Sciatic nerve (tissue), 2 donors: Measurements from ENCODE around the gene PTCRA. TPM values are rescaled to one million over a fixed set of nuclear protein-coding genes. Genes with fewer than 3 reads are reported as not detected.
"Not testable (repeated sequence)": the region's sequence is repeated elsewhere in the genome, so short reads cannot be mapped to it uniquely, and the experiment has no call there.

Experiments used
- ATAC-seq: fragments of 200-7000 bp; cut with Tn5 transposase; one replicate; pipeline ENCODE4 v1.9.1; 2020; ENCODE audit warnings: mild to moderate bottlenecking, moderate library complexity
- DNase-seq: peaks from one replicate; pipeline ENCODE4 v3.0.0-alpha.2; 2020; ENCODE audit warnings: low spot score
- intact Hi-C: fragments of 100-400 bp; cut with DNase I; formaldehyde crosslinking; loops from one replicate; pipeline ENCODE4 v1.14.2; 2022
- total RNA-seq: library from RNA; stranded (reverse); fragmentation: NEBNext Ultra II Directional; extraction: Animal tissue kit (Norgen Biotek cat#: 25700); gene quantifications from one replicate; pipeline ENCODE4 v1.2.1, GENCODE V29; 2021
- donor health status: DM: no; HTN: no; CAD: no.
- donor health status: DM: no; HTN: no; CAD: no.

Gene PTCRA
- 0.40 TPM for total RNA-seq

- intact Hi-C loops: no loop called here
- ATAC-seq: peak; percentile 17
Observed at GRCh38 chr6:42915732-42916131, at the start of gene PTCRA. Gene PTCRA (plus strand): TSS chr6:42916053. CDS start chr6:42916070, 17 bp downstream.

GRCh38 chr6:42870145-42870936, 45.5 kb upstream of the PTCRA start:
- intact Hi-C loops: loop anchor here (10.0 kb wide), 2 partner anchors 126 to 206 kb away; partner anchors contain the start of gene TBCC
- ATAC-seq (no peak), DNase-seq (no peak)

More at GRCh38 chr6:42915732-42916131, at the start of gene PTCRA:
- DNase-seq: no peak

- DNase-seq (no peak), ATAC-seq (no peak)
- intact Hi-C loops: loop anchor here (10.0 kb wide), 2 partner anchors 127 to 207 kb away; partner anchors contain the start of gene TBCC
Observed at GRCh38 chr6:42871711-42872110, 44.1 kb upstream of the PTCRA start.

- DNase-seq (no peak), ATAC-seq (no peak)
- intact Hi-C loops: loop anchor here (10.0 kb wide), 2 partner anchors 129 to 209 kb away; partner anchors contain the start of gene TBCC
Observed at GRCh38 chr6:42873313-42873712, 42.5 kb upstream of the PTCRA start.

- DNase-seq (no peak), ATAC-seq (no peak)
- intact Hi-C loops: loop anchor here (10.0 kb wide), 2 partner anchors 133 to 213 kb away; partner anchors contain the start of gene TBCC
Observed at GRCh38 chr6:42877695-42878094, 38.2 kb upstream of the PTCRA start.

GRCh38 chr6:42879372-42880239, 36.2 kb upstream of the PTCRA start, which contains the start of gene RPL7L1:
Gene RPL7L1 (plus strand): TSS chr6:42879616. CDS start chr6:42879911, 295 bp downstream.
- intact Hi-C loops: loop anchor here (10.0 kb wide), 2 partner anchors 135 to 215 kb away; partner anchors contain the start of gene TBCC
- peak; percentile 99 for ATAC-seq
- DNase-seq: peak; percentile 87

GRCh38 chr6:42880240-42880817, 35.5 kb upstream of the PTCRA start:
- DNase-seq, ATAC-seq, intact Hi-C loops: not testable (repeated sequence)

GRCh38 chr6:42880871-42881270, 35.0 kb upstream of the PTCRA start:
- intact Hi-C loops, ATAC-seq: not testable (repeated sequence)

GRCh38 chr6:42885702-42886101, 30.2 kb upstream of the PTCRA start:
- DNase-seq (no peak), ATAC-seq (no peak)
- intact Hi-C loops: no loop called here

More at GRCh38 chr6:42880871-42881270, 35.0 kb upstream of the PTCRA start:
- DNase-seq: not testable (repeated sequence)

- intact Hi-C loops, ATAC-seq, DNase-seq: not testable (repeated sequence)
Observed at GRCh38 chr6:42888201-42888600, 27.7 kb upstream of the PTCRA start.

GRCh38 chr6:42889815-42890214, 26.0 kb upstream of the PTCRA start:
- no peak for DNase-seq
- ATAC-seq: no peak
- intact Hi-C loops: no loop called here

GRCh38 chr6:42890311-42891198, 25.3 kb upstream of the PTCRA start:
- ATAC-seq (peak; percentile 99), DNase-seq (peak; percentile 93)
- intact Hi-C loops: no loop called here

- DNase-seq: no peak
- ATAC-seq: no peak
- intact Hi-C loops: no loop called here
Observed at GRCh38 chr6:42891199-42891722, 24.6 kb upstream of the PTCRA start.

GRCh38 chr6:42894041-42894828, 21.6 kb upstream of the PTCRA start:
- DNase-seq, intact Hi-C loops, ATAC-seq: not testable (repeated sequence)

- ATAC-seq: no peak
- no peak for DNase-seq
- intact Hi-C loops: no loop called here
Observed at GRCh38 chr6:42896178-42896719, 19.6 kb upstream of the PTCRA start.

- intact Hi-C loops: no loop called here
- DNase-seq (peak; percentile 78), ATAC-seq (no peak)
Observed at GRCh38 chr6:42898891-42899361, 16.9 kb upstream of the PTCRA start.
